B cell (primary cell): ENCODE results near the gene APMAP.

Experiments used
- EZH2 ChIP-seq: IDR thresholded peaks from 2 replicates; pipeline ENCODE4 v1.6.1; 2012; ENCODE audit warnings: borderline replicate concordance, low read depth, mild to moderate bottlenecking, moderate library complexity, low read length; ENCODE audit not compliant: insufficient read depth, poor library complexity, severe bottlenecking
- TF ChIP-seq, protein P1 (sequence below): fragments of 200-600 bp; IDR thresholded peaks from one replicate; pipeline ENCODE4 v1.8.0; 2022; ENCODE audit warnings: antibody characterized with exemption, mild to moderate bottlenecking

DNA sequence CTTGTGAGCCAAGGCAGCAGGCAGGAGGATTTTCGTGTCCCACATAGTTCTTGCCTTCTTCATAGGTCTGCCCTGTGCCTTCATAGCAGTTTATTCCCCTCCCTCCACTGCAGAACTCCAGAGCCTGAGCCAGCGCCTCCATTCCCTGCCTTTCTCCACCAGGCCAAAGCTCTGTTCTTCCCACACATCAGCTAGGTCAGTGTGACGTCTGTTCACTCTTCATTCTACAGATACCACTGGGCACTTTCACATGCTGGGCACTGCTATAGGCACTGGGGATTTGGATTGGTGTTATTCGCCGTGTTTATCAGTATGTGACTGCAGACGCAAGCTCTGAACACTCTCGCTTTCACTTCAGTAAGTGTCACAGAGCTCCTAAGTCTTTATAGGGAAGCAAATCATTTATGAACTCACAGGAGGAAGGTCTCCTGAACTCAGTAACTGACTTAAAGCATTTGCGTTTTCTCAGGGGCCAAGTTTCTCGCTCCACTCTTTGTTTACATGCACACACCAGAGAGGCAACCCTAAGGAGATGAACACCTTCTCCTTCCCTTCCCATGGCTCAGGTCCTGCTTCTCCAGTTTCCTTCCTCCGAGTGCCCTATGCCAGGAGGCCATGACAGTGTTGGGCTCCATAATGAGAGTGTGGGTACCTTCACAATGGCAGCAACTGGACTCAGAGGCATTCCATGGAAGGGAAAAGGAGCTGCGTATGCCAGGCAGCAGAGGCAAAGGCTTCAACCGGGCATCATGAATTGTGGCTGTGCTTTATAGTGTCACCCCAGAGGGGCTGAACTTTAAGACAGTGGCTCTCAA lies 6.3 kb upstream of the APMAP start:
- TF ChIP-seq, protein P1, sequence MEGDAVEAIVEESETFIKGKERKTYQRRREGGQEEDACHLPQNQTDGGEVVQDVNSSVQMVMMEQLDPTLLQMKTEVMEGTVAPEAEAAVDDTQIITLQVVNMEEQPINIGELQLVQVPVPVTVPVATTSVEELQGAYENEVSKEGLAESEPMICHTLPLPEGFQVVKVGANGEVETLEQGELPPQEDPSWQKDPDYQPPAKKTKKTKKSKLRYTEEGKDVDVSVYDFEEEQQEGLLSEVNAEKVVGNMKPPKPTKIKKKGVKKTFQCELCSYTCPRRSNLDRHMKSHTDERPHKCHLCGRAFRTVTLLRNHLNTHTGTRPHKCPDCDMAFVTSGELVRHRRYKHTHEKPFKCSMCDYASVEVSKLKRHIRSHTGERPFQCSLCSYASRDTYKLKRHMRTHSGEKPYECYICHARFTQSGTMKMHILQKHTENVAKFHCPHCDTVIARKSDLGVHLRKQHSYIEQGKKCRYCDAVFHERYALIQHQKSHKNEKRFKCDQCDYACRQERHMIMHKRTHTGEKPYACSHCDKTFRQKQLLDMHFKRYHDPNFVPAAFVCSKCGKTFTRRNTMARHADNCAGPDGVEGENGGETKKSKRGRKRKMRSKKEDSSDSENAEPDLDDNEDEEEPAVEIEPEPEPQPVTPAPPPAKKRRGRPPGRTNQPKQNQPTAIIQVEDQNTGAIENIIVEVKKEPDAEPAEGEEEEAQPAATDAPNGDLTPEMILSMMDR, result no peak
- TF ChIP-seq EZH2, result no peak
